SK-N-SH (cell line): ENCODE results near the gene CHSY3. TPM values are rescaled to one million over a fixed set of nuclear protein-coding genes. Genes with fewer than 3 reads are reported as not detected.

ENCODE experiments used
- CTCF ChIA-PET: fragments of 300-600, 350-600 bp; formaldehyde crosslinking; extraction: SDS; loops from one replicate; lab custom pipeline; 2021; lab: Yijun Ruan, JAX
- POLR2A ChIA-PET: fragments of 350-600 bp; sonication (Branson Sonifier 250); formaldehyde crosslinking; extraction: SDS; loops from one replicate; lab custom pipeline; 2020; ENCODE audit warnings: antibody characterized with exemption, inconsistent platforms; lab: Yijun Ruan, JAX
- DNase-seq: peaks from one replicate; pipeline ENCODE4 v3.0.0; 2012
- H2AFZ ChIP-seq: fragments of 200-600 bp; sonication (generic); 2 replicates; pipeline ENCODE4 v1.8.1; 2016; ENCODE audit warnings: antibody characterized with exemption, mild to moderate bottlenecking, low read depth
- H3F3A ChIP-seq: fragments of 200-600 bp; sonication (generic); replicated peaks from 2 replicates; pipeline ENCODE3; 2016; ENCODE audit warnings: antibody characterized with exemption, mild to moderate bottlenecking; ENCODE audit not compliant: insufficient read depth
- H3K27ac ChIP-seq, 2 experiments: fragments of 200-500 bp in 1 of 2; fragments of 200-600 bp in 1 of 2; sonication (Bioruptor generic) in 1 of 2; sonication (generic), shearing (Covaris generic) in 1 of 2; 2 replicates each; pipeline versions ENCODE4 v1.5.1 to v1.6.1; 2014 to 2016; ENCODE audit warnings: low read depth in 2 of 2, inconsistent platforms in 1 of 2, low read length in 1 of 2, mild to moderate bottlenecking in 1 of 2, mixed read lengths in 1 of 2
- H3K27me3 ChIP-seq: fragments of 200-600 bp; sonication (generic), shearing (Covaris generic); 2 replicates; pipeline ENCODE4 v1.6.1; 2016; ENCODE audit warnings: mixed run types; ENCODE audit not compliant: insufficient read depth
- H3K36me3 ChIP-seq, 2 experiments: fragments of 200-500 bp in 1 of 2; fragments of 200-600 bp in 1 of 2; sonication (Bioruptor generic) in 1 of 2; sonication (generic) in 1 of 2; replicated peaks in 1 of 2; 2 replicates each; pipeline versions ENCODE3 to v1.5.1; 2014 to 2016; ENCODE audit warnings: low read length in 1 of 2, mild to moderate bottlenecking in 1 of 2; ENCODE audit not compliant: insufficient read depth in 2 of 2, control insufficient read depth in 1 of 2
- H3K4me1 ChIP-seq, 2 experiments: fragments of 200-500 bp in 1 of 2; fragments of 200-600 bp in 1 of 2; sonication (Bioruptor generic) in 1 of 2; sonication (generic), shearing (Covaris generic) in 1 of 2; 2 replicates each; pipeline versions ENCODE4 v1.5.1 to v1.6.1; 2014 to 2016; ENCODE audit warnings: low read depth in 1 of 2, low read length in 1 of 2, mixed run types in 1 of 2; ENCODE audit not compliant: insufficient read depth in 2 of 2, control insufficient read depth in 1 of 2
- H3K4me2 ChIP-seq: fragments of 200-600 bp; sonication (generic), shearing (Covaris generic); 2 replicates; pipeline ENCODE4 v1.6.1; 2017; ENCODE audit warnings: mixed run types
- H3K4me3 ChIP-seq, 2 experiments: fragments of 200-500 bp in 1 of 2; fragments of 200-600 bp in 1 of 2; sonication (Bioruptor generic) in 1 of 2; sonication (generic), shearing (Covaris generic) in 1 of 2; 2 replicates each; pipeline versions ENCODE4 v1.5.1 to v1.8.1; 2014 to 2016; ENCODE audit warnings: low read depth in 2 of 2, inconsistent platforms in 1 of 2, low read length in 1 of 2, mild to moderate bottlenecking in 1 of 2, mixed read lengths in 1 of 2, moderate library complexity in 1 of 2
- H3K79me2 ChIP-seq: fragments of 200-600 bp; sonication (generic); 2 replicates; pipeline ENCODE4 v1.8.1; 2017; ENCODE audit warnings: mild to moderate bottlenecking; ENCODE audit not compliant: insufficient read depth
- H3K9ac ChIP-seq: fragments of 200-600 bp; sonication (generic); 2 replicates; pipeline ENCODE4 v1.6.1; 2017; ENCODE audit warnings: mixed run types
- H3K9me2 ChIP-seq: fragments of 200-600 bp; sonication (generic); 2 replicates; pipeline ENCODE4 v1.6.1; 2017; ENCODE audit warnings: mixed run types
- H3K9me3 ChIP-seq: fragments of 200-600 bp; sonication (generic); 2 replicates; pipeline ENCODE4 v1.6.1; 2017; ENCODE audit warnings: mixed run types, mild to moderate bottlenecking, moderate library complexity
- H4K20me1 ChIP-seq: fragments of 200-600 bp; sonication (generic); 2 replicates; pipeline ENCODE4 v1.6.1; 2017; ENCODE audit warnings: mild to moderate bottlenecking, mixed run types; ENCODE audit not compliant: insufficient read depth
- EP300 ChIP-seq, 2 experiments: IDR thresholded peaks; 2 replicates each; pipeline versions ENCODE4 v1.4.0 to v1.6.1; 2012; ENCODE audit warnings: borderline replicate concordance in 1 of 2, low read depth in 1 of 2, low read length in 1 of 2
- FOSL2 ChIP-seq: IDR thresholded peaks from 2 replicates; pipeline ENCODE4 v1.4.0; 2012; ENCODE audit warnings: low read depth, mild to moderate bottlenecking, moderate library complexity, borderline replicate concordance
- GATA2 ChIP-seq: sonication (generic); formaldehyde crosslinking; IDR thresholded peaks from 2 replicates; pipeline ENCODE4 v1.5.0; 2020; ENCODE audit warnings: mild to moderate bottlenecking, missing genetic modification reagents
- MEF2A ChIP-seq: IDR thresholded peaks from 2 replicates; pipeline ENCODE4 v1.4.0; 2012; ENCODE audit warnings: low read depth, borderline replicate concordance
- NFIC ChIP-seq: IDR thresholded peaks from 2 replicates; pipeline ENCODE4 v1.4.0; 2012; ENCODE audit warnings: borderline replicate concordance
- POLR2AphosphoS5 ChIP-seq: IDR thresholded peaks from 2 replicates; pipeline ENCODE4 v1.6.1; 2012; ENCODE audit warnings: low read depth, low read length
- RFX5 ChIP-seq: IDR thresholded peaks from 2 replicates; pipeline ENCODE4 v1.6.1; 2012; ENCODE audit warnings: mild to moderate bottlenecking, improper control_type of control experiment, low read length
- SMC3 ChIP-seq: IDR thresholded peaks from 2 replicates; pipeline ENCODE4 v1.6.1; 2012; ENCODE audit warnings: low read depth, low read length, improper control_type of control experiment
- WGBS: methylation state at CpG from one replicate; pipeline ENCODE4 v1.1.6; 2017; ENCODE audit warnings: low lambda C conversion rate; 5-methylcytosine and 5-hydroxymethylcytosine counted together
- polyA plus RNA-seq, 3 experiments: library from polyadenylated mRNA; depleted of rRNA; stranded (reverse); fragments of >200 nt; gene quantifications; 2 replicates each; pipeline ENCODE4 v1.2.3, GENCODE V29; 2012
- TF ChIP-seq, protein P1 (sequence below): IDR thresholded peaks from 2 replicates; pipeline ENCODE4 v1.4.0; 2012; ENCODE audit warnings: low read depth, borderline replicate concordance
- TF ChIP-seq, protein P2 (sequence below): fragments of 150-350 bp; IDR thresholded peaks from 2 replicates; pipeline ENCODE4 v1.6.1; 2017; ENCODE audit warnings: antibody characterized with exemption, low read length, low read depth, borderline replicate concordance
- TF ChIP-seq, protein P3 (sequence below): IDR thresholded peaks from 2 replicates; pipeline ENCODE4 v1.6.1; 2012; ENCODE audit warnings: mild to moderate bottlenecking, low read depth, low read length, moderate library complexity

CHSY3 gene
- polyA plus RNA-seq, 1 of the 3 experiments (the other 2 are of a cell fraction) = not detected

DNA sequence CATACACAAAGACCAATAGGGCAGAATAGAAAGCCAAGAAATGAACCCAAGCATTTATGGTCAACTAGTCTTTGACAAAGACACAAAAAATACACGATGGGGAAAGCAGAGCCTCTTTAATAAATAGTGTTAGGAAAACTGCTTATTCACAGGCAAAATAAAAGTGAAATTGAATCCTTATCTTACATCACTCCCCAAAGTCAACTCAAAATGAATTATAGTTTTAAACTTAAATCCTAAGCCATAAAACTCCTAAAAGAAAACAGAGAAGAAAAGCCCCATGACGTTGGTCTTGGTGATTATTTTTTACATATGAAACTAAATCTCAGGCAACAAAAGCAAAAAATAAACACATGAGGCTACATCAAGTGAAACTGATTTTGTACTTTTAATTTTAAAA lies 46.8 kb downstream of the CHSY3 start:
- DNase-seq = no peak
- Histone ChIP-seq H3K79me2 (no peaks in the 10 kb centered on the region), H3K9ac (no peak overlapping the region), H3K36me3 (no peaks in the 10 kb centered on the region), H3K4me1 (no peaks in the 10 kb centered on the region), H3K4me3 (no peak overlapping the region), H3F3A (no peaks in the 10 kb centered on the region), H4K20me1 (no peaks in the 10 kb centered on the region), H3K27ac (no peak overlapping the region), H3K27me3 (no peaks in the 10 kb centered on the region), H2AFZ (no peak overlapping the region), H3K4me2 (no peak overlapping the region), H3K9me2 (no peaks in the 10 kb centered on the region), H3K9me3 (no peaks in the 10 kb centered on the region)
- TF ChIP-seq EP300 (IDR thresholded peaks at IDR 0.05; ENCODE audit: borderline replicate concordance in 1 of 2, low read depth in 1 of 2, low read length in 1 of 2) (no peak), GATA2 (CRISPR knock-in tag) (no peak), NFIC (no peak), FOSL2 (no peak), MEF2A (no peak), POLR2AphosphoS5 (no peak), RFX5 (no peak), SMC3 (no peak)
- TF ChIP-seq, protein P1, sequence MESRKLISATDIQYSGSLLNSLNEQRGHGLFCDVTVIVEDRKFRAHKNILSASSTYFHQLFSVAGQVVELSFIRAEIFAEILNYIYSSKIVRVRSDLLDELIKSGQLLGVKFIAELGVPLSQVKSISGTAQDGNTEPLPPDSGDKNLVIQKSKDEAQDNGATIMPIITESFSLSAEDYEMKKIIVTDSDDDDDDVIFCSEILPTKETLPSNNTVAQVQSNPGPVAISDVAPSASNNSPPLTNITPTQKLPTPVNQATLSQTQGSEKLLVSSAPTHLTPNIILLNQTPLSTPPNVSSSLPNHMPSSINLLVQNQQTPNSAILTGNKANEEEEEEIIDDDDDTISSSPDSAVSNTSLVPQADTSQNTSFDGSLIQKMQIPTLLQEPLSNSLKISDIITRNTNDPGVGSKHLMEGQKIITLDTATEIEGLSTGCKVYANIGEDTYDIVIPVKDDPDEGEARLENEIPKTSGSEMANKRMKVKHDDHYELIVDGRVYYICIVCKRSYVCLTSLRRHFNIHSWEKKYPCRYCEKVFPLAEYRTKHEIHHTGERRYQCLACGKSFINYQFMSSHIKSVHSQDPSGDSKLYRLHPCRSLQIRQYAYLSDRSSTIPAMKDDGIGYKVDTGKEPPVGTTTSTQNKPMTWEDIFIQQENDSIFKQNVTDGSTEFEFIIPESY = no peak
- TF ChIP-seq, protein P2, sequence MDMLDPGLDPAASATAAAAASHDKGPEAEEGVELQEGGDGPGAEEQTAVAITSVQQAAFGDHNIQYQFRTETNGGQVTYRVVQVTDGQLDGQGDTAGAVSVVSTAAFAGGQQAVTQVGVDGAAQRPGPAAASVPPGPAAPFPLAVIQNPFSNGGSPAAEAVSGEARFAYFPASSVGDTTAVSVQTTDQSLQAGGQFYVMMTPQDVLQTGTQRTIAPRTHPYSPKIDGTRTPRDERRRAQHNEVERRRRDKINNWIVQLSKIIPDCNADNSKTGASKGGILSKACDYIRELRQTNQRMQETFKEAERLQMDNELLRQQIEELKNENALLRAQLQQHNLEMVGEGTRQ = no peak
- TF ChIP-seq, protein P3, sequence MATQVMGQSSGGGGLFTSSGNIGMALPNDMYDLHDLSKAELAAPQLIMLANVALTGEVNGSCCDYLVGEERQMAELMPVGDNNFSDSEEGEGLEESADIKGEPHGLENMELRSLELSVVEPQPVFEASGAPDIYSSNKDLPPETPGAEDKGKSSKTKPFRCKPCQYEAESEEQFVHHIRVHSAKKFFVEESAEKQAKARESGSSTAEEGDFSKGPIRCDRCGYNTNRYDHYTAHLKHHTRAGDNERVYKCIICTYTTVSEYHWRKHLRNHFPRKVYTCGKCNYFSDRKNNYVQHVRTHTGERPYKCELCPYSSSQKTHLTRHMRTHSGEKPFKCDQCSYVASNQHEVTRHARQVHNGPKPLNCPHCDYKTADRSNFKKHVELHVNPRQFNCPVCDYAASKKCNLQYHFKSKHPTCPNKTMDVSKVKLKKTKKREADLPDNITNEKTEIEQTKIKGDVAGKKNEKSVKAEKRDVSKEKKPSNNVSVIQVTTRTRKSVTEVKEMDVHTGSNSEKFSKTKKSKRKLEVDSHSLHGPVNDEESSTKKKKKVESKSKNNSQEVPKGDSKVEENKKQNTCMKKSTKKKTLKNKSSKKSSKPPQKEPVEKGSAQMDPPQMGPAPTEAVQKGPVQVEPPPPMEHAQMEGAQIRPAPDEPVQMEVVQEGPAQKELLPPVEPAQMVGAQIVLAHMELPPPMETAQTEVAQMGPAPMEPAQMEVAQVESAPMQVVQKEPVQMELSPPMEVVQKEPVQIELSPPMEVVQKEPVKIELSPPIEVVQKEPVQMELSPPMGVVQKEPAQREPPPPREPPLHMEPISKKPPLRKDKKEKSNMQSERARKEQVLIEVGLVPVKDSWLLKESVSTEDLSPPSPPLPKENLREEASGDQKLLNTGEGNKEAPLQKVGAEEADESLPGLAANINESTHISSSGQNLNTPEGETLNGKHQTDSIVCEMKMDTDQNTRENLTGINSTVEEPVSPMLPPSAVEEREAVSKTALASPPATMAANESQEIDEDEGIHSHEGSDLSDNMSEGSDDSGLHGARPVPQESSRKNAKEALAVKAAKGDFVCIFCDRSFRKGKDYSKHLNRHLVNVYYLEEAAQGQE = no peak
- 1% methylated on average over 2 of the region's 2 CpGs for WGBS
- ChIA-PET CTCF (interaction anchor here (1.6 kb wide), 1 partner anchor 9 kb away, joined by 3 read pairs; no protein-coding TSS in a partner anchor), POLR2A (no interaction called here)
